GM12878 (cell line): ENCODE results near the gene UAP1L1. TPM values are rescaled to one million over a fixed set of nuclear protein-coding genes. Genes with fewer than 3 reads are reported as not detected.
A peak's percentile ranks its signal among the peaks of the same experiment; 100 is the strongest.

ENCODE experiments used
- BMI1 ChIP-seq: fragments of 450-650 bp; IDR thresholded peaks from 2 replicates; pipeline ENCODE4 v1.6.1; 2016; ENCODE audit warnings: mild to moderate bottlenecking, moderate library complexity, borderline replicate concordance
- GATAD2B ChIP-seq: fragments of 450-650 bp; conservative IDR thresholded peaks from 2 replicates; pipeline ENCODE4 v1.6.1; 2017; ENCODE audit warnings: low read depth, mild to moderate bottlenecking, moderate library complexity
- JUND ChIP-seq: IDR thresholded peaks from 2 replicates; pipeline ENCODE4 v1.6.1; 2012; ENCODE audit warnings: low read depth, mild to moderate bottlenecking, low read length, improper control_type of control experiment, moderate library complexity
- KLF5 ChIP-seq: fragments of 450-650 bp; IDR thresholded peaks from 2 replicates; pipeline ENCODE4 v1.6.1; 2014; ENCODE audit warnings: mild to moderate bottlenecking; ENCODE audit not compliant: partially characterized antibody
- MYB ChIP-seq: fragments of 150-350 bp; IDR thresholded peaks from 2 replicates; pipeline ENCODE4 v1.6.1; 2014; ENCODE audit warnings: mild to moderate bottlenecking, low read depth, low read length, borderline replicate concordance
- NFIC ChIP-seq: IDR thresholded peaks from 2 replicates; pipeline ENCODE4 v1.6.1; 2012; ENCODE audit warnings: low read depth, mild to moderate bottlenecking, inconsistent platforms, low read length, moderate library complexity
- SRF ChIP-seq, 2 experiments: IDR thresholded peaks; 2 replicates each; pipeline ENCODE4 v1.6.1; 2011; ENCODE audit warnings: low read depth in 2 of 2, low read length in 2 of 2, mild to moderate bottlenecking in 1 of 2, moderate library complexity in 1 of 2
- ZNF274 ChIP-seq: IDR thresholded peaks from one replicate; pipeline ENCODE4 v1.8.0; 2011; ENCODE audit not compliant: insufficient read length, insufficient read depth
- polyA plus RNA-seq, 11 experiments: library from polyadenylated mRNA; depleted of rRNA in 4 of 11; unstranded in 6 of 11; stranded (reverse) in 5 of 11; fragments of >200 nt; fragmentation: Nextera tagmentation in 4 of 11; fragmentation: Illumina TruSeq in 1 of 11; extraction: Ambion mirVana in 4 of 11; extraction: Trizol in 1 of 11; gene quantifications; 1 replicate in 1 of 11; 2 replicates in 10 of 11; pipeline versions ENCODE4 v1.2.1 to v1.2.3, GENCODE V29; 2011 to 2016; ENCODE audit warnings: inconsistent platforms in 2 of 11, missing spikeins in 2 of 11, low read depth in 1 of 11
- total RNA-seq, 4 experiments: library from RNA; depleted of rRNA in 3 of 4; stranded (reverse); fragments of >200 nt in 3 of 4; fragmentation: Illumina TruSeq in 1 of 4; extraction: Trizol in 1 of 4; gene quantifications; 2 replicates each; pipeline versions ENCODE4 v1.2.1 to v1.2.3, GENCODE V29; 2013 to 2021
- TF ChIP-seq, protein P1 (sequence below): fragments of 450-650 bp; IDR thresholded peaks from 2 replicates; pipeline ENCODE4 v1.6.1; 2017; ENCODE audit warnings: antibody characterized with exemption, mild to moderate bottlenecking, moderate library complexity
- TF ChIP-seq, protein P2 (sequence below): IDR thresholded peaks from 2 replicates; pipeline ENCODE4 v1.6.1; 2011; ENCODE audit warnings: low read depth, low read length, improper control_type of control experiment, borderline replicate concordance
- TF ChIP-seq, protein P3 (sequence below): fragments of 150-350 bp; IDR thresholded peaks from 2 replicates; pipeline ENCODE4 v1.6.1; 2014; ENCODE audit warnings: mild to moderate bottlenecking, low read depth, low read length

The UAP1L1 gene
- total and polyA plus RNA-seq, 10 of the 15 experiments (the other 5 are each of a cell fraction or from before 2014, with no cell fraction given), result 0.29 to 15.7 (median 5.8) TPM

DNA sequence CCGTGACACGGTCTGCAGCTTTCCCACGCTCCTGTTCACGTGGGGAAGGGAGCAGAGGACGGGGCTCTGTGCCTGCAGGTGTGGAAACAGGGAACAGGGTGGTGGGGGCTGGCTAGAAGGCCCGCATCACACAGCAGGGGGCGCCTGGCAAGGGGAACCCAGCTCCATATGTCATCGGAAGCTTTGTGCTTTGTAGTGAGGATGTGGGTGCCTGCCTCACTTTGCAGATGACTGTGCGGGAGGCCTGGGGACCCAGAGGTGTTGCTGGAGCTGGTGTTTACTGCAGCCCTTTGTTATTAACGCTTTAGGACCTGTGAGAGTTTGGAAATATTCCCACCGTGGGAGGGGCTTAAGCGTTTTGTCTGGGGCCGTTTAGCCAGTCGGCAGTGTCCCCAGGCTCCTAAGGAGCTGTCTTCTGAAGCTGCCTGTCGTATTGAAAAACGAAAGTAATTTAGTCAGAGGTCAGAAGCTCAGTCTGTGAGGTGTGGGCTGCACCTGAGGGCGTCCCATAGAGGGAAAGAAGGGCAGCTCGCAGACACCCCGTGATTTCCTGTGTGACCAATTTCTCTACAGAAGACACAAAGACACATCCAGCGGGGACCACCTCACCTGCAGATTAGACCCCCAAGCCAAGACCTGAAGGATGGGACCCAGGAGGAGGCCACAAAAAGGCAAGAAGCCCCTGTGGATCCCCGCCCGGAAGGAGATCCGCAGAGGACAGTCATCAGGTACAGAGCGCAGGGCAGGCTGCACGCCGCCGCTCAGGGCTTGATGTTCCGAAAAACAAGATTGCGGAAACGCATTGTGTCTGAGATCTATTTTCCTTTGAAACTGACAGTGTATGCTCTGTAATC is 18.6 kb downstream of the UAP1L1 start (continued):
- TF ChIP-seq, protein P1, sequence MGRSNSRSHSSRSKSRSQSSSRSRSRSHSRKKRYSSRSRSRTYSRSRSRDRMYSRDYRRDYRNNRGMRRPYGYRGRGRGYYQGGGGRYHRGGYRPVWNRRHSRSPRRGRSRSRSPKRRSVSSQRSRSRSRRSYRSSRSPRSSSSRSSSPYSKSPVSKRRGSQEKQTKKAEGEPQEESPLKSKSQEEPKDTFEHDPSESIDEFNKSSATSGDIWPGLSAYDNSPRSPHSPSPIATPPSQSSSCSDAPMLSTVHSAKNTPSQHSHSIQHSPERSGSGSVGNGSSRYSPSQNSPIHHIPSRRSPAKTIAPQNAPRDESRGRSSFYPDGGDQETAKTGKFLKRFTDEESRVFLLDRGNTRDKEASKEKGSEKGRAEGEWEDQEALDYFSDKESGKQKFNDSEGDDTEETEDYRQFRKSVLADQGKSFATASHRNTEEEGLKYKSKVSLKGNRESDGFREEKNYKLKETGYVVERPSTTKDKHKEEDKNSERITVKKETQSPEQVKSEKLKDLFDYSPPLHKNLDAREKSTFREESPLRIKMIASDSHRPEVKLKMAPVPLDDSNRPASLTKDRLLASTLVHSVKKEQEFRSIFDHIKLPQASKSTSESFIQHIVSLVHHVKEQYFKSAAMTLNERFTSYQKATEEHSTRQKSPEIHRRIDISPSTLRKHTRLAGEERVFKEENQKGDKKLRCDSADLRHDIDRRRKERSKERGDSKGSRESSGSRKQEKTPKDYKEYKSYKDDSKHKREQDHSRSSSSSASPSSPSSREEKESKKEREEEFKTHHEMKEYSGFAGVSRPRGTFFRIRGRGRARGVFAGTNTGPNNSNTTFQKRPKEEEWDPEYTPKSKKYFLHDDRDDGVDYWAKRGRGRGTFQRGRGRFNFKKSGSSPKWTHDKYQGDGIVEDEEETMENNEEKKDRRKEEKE, result no peak
- TF ChIP-seq GATAD2B (peak; percentile 47; the same call in 1 of the 2 replicates), JUND (peak; percentile 50; the same call in 1 of the 2 replicates), NFIC (peak; percentile 67; the same call in 1 of the 2 replicates), ZNF274 (no peak), MYB (no peak), BMI1 (no peak), KLF5 (peak; percentile 49), SRF (IDR thresholded peaks at IDR 0.05; ENCODE audit: low read depth in 2 of 2, low read length in 2 of 2) (peak in 1 of 2 experiments; percentile 39; a peak in 1 of 4 replicates)
- TF ChIP-seq, protein P2, sequence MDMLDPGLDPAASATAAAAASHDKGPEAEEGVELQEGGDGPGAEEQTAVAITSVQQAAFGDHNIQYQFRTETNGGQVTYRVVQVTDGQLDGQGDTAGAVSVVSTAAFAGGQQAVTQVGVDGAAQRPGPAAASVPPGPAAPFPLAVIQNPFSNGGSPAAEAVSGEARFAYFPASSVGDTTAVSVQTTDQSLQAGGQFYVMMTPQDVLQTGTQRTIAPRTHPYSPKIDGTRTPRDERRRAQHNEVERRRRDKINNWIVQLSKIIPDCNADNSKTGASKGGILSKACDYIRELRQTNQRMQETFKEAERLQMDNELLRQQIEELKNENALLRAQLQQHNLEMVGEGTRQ, result no peak
- TF ChIP-seq, protein P3, sequence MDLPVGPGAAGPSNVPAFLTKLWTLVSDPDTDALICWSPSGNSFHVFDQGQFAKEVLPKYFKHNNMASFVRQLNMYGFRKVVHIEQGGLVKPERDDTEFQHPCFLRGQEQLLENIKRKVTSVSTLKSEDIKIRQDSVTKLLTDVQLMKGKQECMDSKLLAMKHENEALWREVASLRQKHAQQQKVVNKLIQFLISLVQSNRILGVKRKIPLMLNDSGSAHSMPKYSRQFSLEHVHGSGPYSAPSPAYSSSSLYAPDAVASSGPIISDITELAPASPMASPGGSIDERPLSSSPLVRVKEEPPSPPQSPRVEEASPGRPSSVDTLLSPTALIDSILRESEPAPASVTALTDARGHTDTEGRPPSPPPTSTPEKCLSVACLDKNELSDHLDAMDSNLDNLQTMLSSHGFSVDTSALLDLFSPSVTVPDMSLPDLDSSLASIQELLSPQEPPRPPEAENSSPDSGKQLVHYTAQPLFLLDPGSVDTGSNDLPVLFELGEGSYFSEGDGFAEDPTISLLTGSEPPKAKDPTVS, result no peak
- TF ChIP-seq, all 136 proteins: peak for 61
